ENCODE measurements around the gene DNAH14.
"Not testable (repeated sequence)": the region's sequence is repeated elsewhere in the genome, so short reads cannot be mapped to it uniquely, and the experiment has no call there.

The DNAH14 gene

GRCh38 chr1:224923726-224924125, 5.7 kb upstream of the DNAH14 start:
- Histone ChIP-seq H3K36me3 (no peaks in the 10 kb centered on the region), H3K27ac (no peak overlapping the region), H3K9me3 (ENCODE audit: severe bottlenecking) (peaks cover 2% of the 10 kb centered on the region), H3K27me3 (ENCODE audit: insufficient read depth, low read depth, severe bottlenecking) (no peaks in the 10 kb centered on the region), H3K4me3 (ENCODE audit: low read depth, low read length) (no peak overlapping the region)
- TF ChIP-seq CTCF (IDR thresholded peaks at IDR 0.05; ENCODE audit: low read depth, low read length) = no peak
- DNase-seq = no peak

GRCh38 chr1:224927631-224928030, 1.8 kb upstream of the DNAH14 start:
- H3K4me3 ChIP-seq (ENCODE audit: low read depth, low read length); H3K9me3 ChIP-seq (ENCODE audit: severe bottlenecking); H3K36me3 ChIP-seq; H3K27me3 ChIP-seq (ENCODE audit: insufficient read depth, low read depth, severe bottlenecking); H3K27ac ChIP-seq; DNase-seq: not testable (repeated sequence)

GRCh38 chr1:224928906-224929305, 569 bp upstream of the DNAH14 start:
- no peaks in the 10 kb centered on the region for H3K27me3 ChIP-seq (ENCODE audit: insufficient read depth, low read depth, severe bottlenecking)
- no peak for DNase-seq
- H3K9me3 ChIP-seq (ENCODE audit: severe bottlenecking) = peaks cover 2% of the 10 kb centered on the region
- peak overlapping the region; percentile 42; the same call in 1 of the 2 replicates for H3K4me3 ChIP-seq (ENCODE audit: low read depth, low read length)
- no peak for TF ChIP-seq CTCF (IDR thresholded peaks at IDR 0.05; ENCODE audit: low read depth, low read length)
- no peaks in the 10 kb centered on the region for H3K36me3 ChIP-seq
- no peak overlapping the region for H3K27ac ChIP-seq

GRCh38 chr1:224931605-224932004, 2.1 kb downstream of the DNAH14 start:
- H3K27ac ChIP-seq = no peak overlapping the region
- TF ChIP-seq CTCF (IDR thresholded peaks at IDR 0.05; ENCODE audit: low read depth, low read length) = no peak
- DNase-seq = no peak
- no peaks in the 10 kb centered on the region for H3K36me3 ChIP-seq
- H3K9me3 ChIP-seq (ENCODE audit: severe bottlenecking) = no peaks in the 10 kb centered on the region
- no peak overlapping the region for H3K4me3 ChIP-seq (ENCODE audit: low read depth, low read length)
- no peaks in the 10 kb centered on the region for H3K27me3 ChIP-seq (ENCODE audit: insufficient read depth, low read depth, severe bottlenecking)

- Histone ChIP-seq H3K4me3 (ENCODE audit: low read depth, low read length) (no peak overlapping the region), H3K36me3 (no peaks in the 10 kb centered on the region), H3K9me3 (ENCODE audit: severe bottlenecking) (no peaks in the 10 kb centered on the region), H3K27me3 (ENCODE audit: insufficient read depth, low read depth, severe bottlenecking) (no peaks in the 10 kb centered on the region), H3K27ac (no peak overlapping the region)
- TF ChIP-seq CTCF (IDR thresholded peaks at IDR 0.05; ENCODE audit: low read depth, low read length) = no peak
- no peak for DNase-seq
Observed at GRCh38 chr1:224932607-224933249, 3.3 kb downstream of the DNAH14 start.

- H3K27me3 ChIP-seq (ENCODE audit: insufficient read depth, low read depth, severe bottlenecking) = no peaks in the 10 kb centered on the region
- H3K27ac ChIP-seq = no peak overlapping the region
- no peak for DNase-seq
- H3K36me3 ChIP-seq = no peaks in the 10 kb centered on the region
- H3K9me3 ChIP-seq (ENCODE audit: severe bottlenecking) = no peaks in the 10 kb centered on the region
- no peak for TF ChIP-seq CTCF (IDR thresholded peaks at IDR 0.05; ENCODE audit: low read depth, low read length)
- no peak overlapping the region for H3K4me3 ChIP-seq (ENCODE audit: low read depth, low read length)
Observed at GRCh38 chr1:224933584-224933983, 4.1 kb downstream of the DNAH14 start.
